Activated B cell treated with CpG ODN at 0.5 μM for 24 hours (primary cell): ENCODE data around the gene SETD1A. TPM values are rescaled to one million over a fixed set of nuclear protein-coding genes. Genes with fewer than 3 reads are reported as not detected.

Experiments
- ATAC-seq: fragments of 200-7000 bp; cut with Tn5 transposase; one replicate; pipeline ENCODE4 v1.10.0; 2021; ENCODE audit warnings: low read depth, mild to moderate bottlenecking, moderate library complexity
- CTCF ChIA-PET: fragments of 350-600 bp; sonication (Branson Sonifier 250); formaldehyde crosslinking; loops from one replicate; lab custom pipeline; 2021; ENCODE audit warnings: antibody characterized with exemption; lab: Charles Lee
- POLR2A ChIA-PET: fragments of 350-600 bp; sonication (Branson Sonifier 250); formaldehyde crosslinking; loops from one replicate; lab custom pipeline; 2021; ENCODE audit warnings: antibody characterized with exemption; lab: Charles Lee
- DNase-seq: peaks from one replicate; pipeline ENCODE4 v3.0.0; 2022
- H3K27ac Mint-ChIP-seq: one replicate; pipeline ENCODE4 v1.8.0; 2020; ENCODE audit warnings: mixed read lengths
- H3K27me3 Mint-ChIP-seq: one replicate; pipeline ENCODE4 v1.8.0; 2021; ENCODE audit warnings: mixed read lengths
- H3K36me3 Mint-ChIP-seq: one replicate; pipeline ENCODE4 v1.8.0; 2021; ENCODE audit warnings: low read depth, mixed read lengths
- H3K4me1 Mint-ChIP-seq: one replicate; pipeline ENCODE4 v1.8.0; 2021; ENCODE audit warnings: mixed read lengths
- H3K4me3 Mint-ChIP-seq: one replicate; pipeline ENCODE4 v1.8.0; 2020; ENCODE audit warnings: mild to moderate bottlenecking, mixed read lengths
- H3K9me3 Mint-ChIP-seq: one replicate; pipeline ENCODE4 v1.8.0; 2020; ENCODE audit warnings: mixed read lengths
- CTCF ChIP-seq: fragments of 200-600 bp; IDR thresholded peaks from one replicate; pipeline ENCODE4 v1.8.0; 2022; ENCODE audit warnings: antibody characterized with exemption, mild to moderate bottlenecking
- intact Hi-C: fragments of 100-400 bp; cut with micrococcal nuclease; formaldehyde crosslinking; loops from one replicate; pipeline ENCODE4 v1.15.1; 2024
- total RNA-seq: library from RNA; stranded (reverse); gene quantifications from 2 replicates; pipeline ENCODE4 v1.2.3, GENCODE V29; 2022

The SETD1A gene
- total RNA-seq, 1 donor from 2014 or later = 32.8 TPM

- TF ChIP-seq CTCF = no peak
- ChIA-PET CTCF (no interaction called here), POLR2A (no interaction called here)
- no peak for ATAC-seq
- intact Hi-C loops = no loop called here
- no peaks in the 10 kb centered on the region for H3K4me1 Mint-ChIP-seq
- H3K9me3 Mint-ChIP-seq = no peaks in the 10 kb centered on the region
- H3K27me3 Mint-ChIP-seq = no peaks in the 10 kb centered on the region
- H3K36me3 Mint-ChIP-seq = peaks cover 81% of the 10 kb centered on the region
- no peak overlapping the region for H3K27ac Mint-ChIP-seq
- DNase-seq = no peak
- no peak overlapping the region for H3K4me3 Mint-ChIP-seq
These were observed 21.8 kb downstream of the SETD1A start for GRCh38 chr16:30979170-30980022.

- TF ChIP-seq CTCF = no peak
- no peak for ATAC-seq
- DNase-seq = no peak
- no peak overlapping the region for H3K27ac Mint-ChIP-seq
- H3K4me3 Mint-ChIP-seq = no peak overlapping the region
- intact Hi-C loops = no loop called here
- no peaks in the 10 kb centered on the region for H3K4me1 Mint-ChIP-seq
- H3K9me3 Mint-ChIP-seq = no peaks in the 10 kb centered on the region
- peaks cover 77% of the 10 kb centered on the region for H3K36me3 Mint-ChIP-seq
- ChIA-PET POLR2A (no interaction called here), CTCF (no interaction called here)
- no peaks in the 10 kb centered on the region for H3K27me3 Mint-ChIP-seq
These were observed 22.4 kb downstream of the SETD1A start for GRCh38 chr16:30980023-30980371.

GRCh38 chr16:30980434-30980833, 22.9 kb downstream of the SETD1A start:
- H3K36me3 Mint-ChIP-seq = peaks cover 76% of the 10 kb centered on the region
- no peak overlapping the region for H3K27ac Mint-ChIP-seq
- H3K9me3 Mint-ChIP-seq = no peaks in the 10 kb centered on the region
- POLR2A ChIA-PET = no interaction called here
- intact Hi-C loops = no loop called here
- no peaks in the 10 kb centered on the region for H3K27me3 Mint-ChIP-seq
- no peak overlapping the region for H3K4me3 Mint-ChIP-seq
- H3K4me1 Mint-ChIP-seq = no peaks in the 10 kb centered on the region
- TF ChIP-seq CTCF = no peak
- DNase-seq (no peak), ATAC-seq (no peak)
- CTCF ChIA-PET = no interaction called here

- TF ChIP-seq CTCF = no peak
- intact Hi-C loops = no loop called here
- Mint-ChIP-seq H3K27me3 (no peaks in the 10 kb centered on the region), H3K9me3 (no peaks in the 10 kb centered on the region), H3K4me3 (no peak overlapping the region), H3K4me1 (no peaks in the 10 kb centered on the region), H3K36me3 (peaks cover 71% of the 10 kb centered on the region), H3K27ac (no peak overlapping the region)
- ChIA-PET CTCF (no interaction called here), POLR2A (no interaction called here)
- DNase-seq = no peak
- ATAC-seq = no peak
These were observed 23.4 kb downstream of the SETD1A start for GRCh38 chr16:30980959-30981358.

- no peaks in the 10 kb centered on the region for H3K4me1 Mint-ChIP-seq
- no peaks in the 10 kb centered on the region for H3K9me3 Mint-ChIP-seq
- no peak overlapping the region for H3K27ac Mint-ChIP-seq
- no peak overlapping the region for H3K4me3 Mint-ChIP-seq
- no peak for DNase-seq
- ChIA-PET POLR2A (no interaction called here), CTCF (interaction anchor here (0.9 to 4.6 kb wide), 6 partner anchors 13 to 462 kb away, joined by 3 to 36 read pairs (median 6); partner anchors contain the start of gene VKORC1)
- ATAC-seq = no peak
- H3K36me3 Mint-ChIP-seq = peaks cover 54% of the 10 kb centered on the region
- no peak for TF ChIP-seq CTCF
- H3K27me3 Mint-ChIP-seq = no peaks in the 10 kb centered on the region
- intact Hi-C loops = no loop called here
These were observed 25.2 kb downstream of the SETD1A start for GRCh38 chr16:30982548-30983288.
